HepG2 (cell line): ENCODE results near the gene CTSA. TPM values are rescaled to one million over a fixed set of nuclear protein-coding genes. Genes with fewer than 3 reads are reported as not detected.

ENCODE experiments used
- BCL6 ChIP-seq: IDR thresholded peaks from 2 replicates; pipeline ENCODE4 v1.6.1; 2016; ENCODE audit warnings: missing genetic modification reagents, missing compliant biosample characterization
- EHMT2 ChIP-seq: fragments of 200-600 bp; sonication (generic); IDR thresholded peaks from 2 replicates; pipeline ENCODE4 v1.7.0; 2017; ENCODE audit warnings: antibody characterized with exemption, low read depth, low read length, borderline replicate concordance
- FOSL2 ChIP-seq: sonication (generic); formaldehyde crosslinking; IDR thresholded peaks from 2 replicates; pipeline ENCODE4 v1.4.0; 2020; ENCODE audit warnings: missing genetic modification reagents
- HES4 ChIP-seq: sonication (generic); formaldehyde crosslinking; IDR thresholded peaks from 2 replicates; pipeline ENCODE4 v1.9.0; 2021; ENCODE audit warnings: mild to moderate bottlenecking, missing genetic modification reagents, borderline replicate concordance
- HOXA7 ChIP-seq: sonication (generic); formaldehyde crosslinking; IDR thresholded peaks from 2 replicates; pipeline ENCODE4 v1.8.1; 2022; ENCODE audit warnings: mild to moderate bottlenecking, missing genetic modification reagents, moderate library complexity
- IKZF1 ChIP-seq: fragments of 450-650 bp; IDR thresholded peaks from 2 replicates; pipeline ENCODE4 v1.7.1; 2016
- KAT8 ChIP-seq: IDR thresholded peaks from 2 replicates; pipeline ENCODE4 v1.6.1; 2016; ENCODE audit warnings: missing genetic modification reagents, missing compliant biosample characterization
- KLF15 ChIP-seq: sonication (generic); formaldehyde crosslinking; IDR thresholded peaks from 2 replicates; pipeline ENCODE4 v1.8.1; 2023; ENCODE audit warnings: borderline replicate concordance, mild to moderate bottlenecking, inconsistent platforms, missing genetic modification reagents, mixed read lengths
- MTF1 ChIP-seq: sonication (generic); formaldehyde crosslinking; IDR thresholded peaks from 2 replicates; pipeline ENCODE4 v1.5.0; 2020; ENCODE audit warnings: missing genetic modification reagents
- NFE2L1 ChIP-seq: sonication (generic); formaldehyde crosslinking; IDR thresholded peaks from 2 replicates; pipeline ENCODE4 v1.4.0; 2020; ENCODE audit warnings: missing genetic modification reagents, mild to moderate bottlenecking, borderline replicate concordance
- SRSF9 ChIP-seq: fragments of 200-400 bp; formaldehyde crosslinking; IDR thresholded peaks from 2 replicates; pipeline ENCODE4 v1.6.1; 2018; ENCODE audit warnings: borderline replicate concordance, mild to moderate bottlenecking, low read depth, low read length; ENCODE audit not compliant: insufficient read depth, poor library complexity, severe bottlenecking
- U2AF2 ChIP-seq: fragments of 200-400 bp; formaldehyde crosslinking; IDR thresholded peaks from 2 replicates; pipeline ENCODE4 v1.6.1; 2017; ENCODE audit warnings: low read depth, mild to moderate bottlenecking, low read length
- ZBTB21 ChIP-seq: sonication (generic); formaldehyde crosslinking; IDR thresholded peaks from 2 replicates; pipeline ENCODE4 v1.4.0; 2020; ENCODE audit warnings: missing genetic modification reagents
- ZNF124 ChIP-seq: sonication (generic); formaldehyde crosslinking; IDR thresholded peaks from 2 replicates; pipeline ENCODE4 v1.4.0; 2020; ENCODE audit warnings: missing genetic modification reagents
- ZNF709 ChIP-seq: sonication (generic); formaldehyde crosslinking; IDR thresholded peaks from 2 replicates; pipeline ENCODE4 v1.5.0; 2020; ENCODE audit warnings: mild to moderate bottlenecking, missing genetic modification reagents
- ZNF816 ChIP-seq: sonication (generic); formaldehyde crosslinking; IDR thresholded peaks from 2 replicates; pipeline ENCODE4 v1.8.0; 2022; ENCODE audit warnings: missing genetic modification reagents, mild to moderate bottlenecking, borderline replicate concordance
- ZNF891 ChIP-seq: sonication (generic); formaldehyde crosslinking; IDR thresholded peaks from 2 replicates; pipeline ENCODE4 v1.5.0; 2020; ENCODE audit warnings: mild to moderate bottlenecking, missing genetic modification reagents
- polyA plus RNA-seq, 8 experiments: library from polyadenylated mRNA; depleted of rRNA in 3 of 8; stranded (reverse) in 7 of 8; unstranded in 1 of 8; fragments of >200 nt; fragmentation: Illumina TruSeq in 4 of 8; extraction: Trizol in 4 of 8; gene quantifications; 2 replicates each; pipeline versions ENCODE4 v1.2.1 to v1.2.3, GENCODE V29; 2011 to 2016; ENCODE audit warnings: low read depth in 4 of 8, missing spikeins in 1 of 8, mixed read lengths in 1 of 8; ENCODE audit not compliant: insufficient read depth in 1 of 8
- total RNA-seq, 5 experiments: library from RNA; depleted of rRNA; stranded (reverse); fragments of >200 nt; fragmentation: Illumina TruSeq; extraction: Trizol; gene quantifications; 2 replicates each; pipeline ENCODE4 v1.2.3, GENCODE V29; 2016; ENCODE audit warnings: low read depth in 1 of 5
- TF ChIP-seq, protein P1 (sequence below): sonication (generic); formaldehyde crosslinking; IDR thresholded peaks from 2 replicates; pipeline ENCODE4 v1.8.1; 2022; ENCODE audit warnings: low read depth, mild to moderate bottlenecking, missing genetic modification reagents
- TF ChIP-seq, protein P2 (sequence below): sonication (generic); IDR thresholded peaks from 2 replicates; pipeline ENCODE4 v1.6.1; 2016; ENCODE audit warnings: low read depth, borderline replicate concordance
- TF ChIP-seq, protein P3 (sequence below): sonication (generic); formaldehyde crosslinking; IDR thresholded peaks from 2 replicates; pipeline ENCODE4 v1.4.0; 2020; ENCODE audit warnings: missing genetic modification reagents
- TF ChIP-seq, protein P4 (sequence below): sonication (generic); formaldehyde crosslinking; IDR thresholded peaks from 2 replicates; pipeline ENCODE4 v1.4.0; 2020; ENCODE audit warnings: missing genetic modification reagents
- TF ChIP-seq, protein P5 (sequence below): sonication (generic); formaldehyde crosslinking; IDR thresholded peaks from 2 replicates; pipeline ENCODE4 v1.4.0; 2020; ENCODE audit warnings: missing genetic modification reagents
- TF ChIP-seq, protein P6 (sequence below): sonication (generic); formaldehyde crosslinking; IDR thresholded peaks from 2 replicates; pipeline ENCODE4 v1.4.0; 2020; ENCODE audit warnings: missing genetic modification reagents; ENCODE audit errors: not compliant biosample characterization

Gene CTSA
- total and polyA plus RNA-seq, 2 of the 13 experiments (the other 11 are each of a cell fraction or from before 2014, with no cell fraction given): 202 to 231 TPM

DNA sequence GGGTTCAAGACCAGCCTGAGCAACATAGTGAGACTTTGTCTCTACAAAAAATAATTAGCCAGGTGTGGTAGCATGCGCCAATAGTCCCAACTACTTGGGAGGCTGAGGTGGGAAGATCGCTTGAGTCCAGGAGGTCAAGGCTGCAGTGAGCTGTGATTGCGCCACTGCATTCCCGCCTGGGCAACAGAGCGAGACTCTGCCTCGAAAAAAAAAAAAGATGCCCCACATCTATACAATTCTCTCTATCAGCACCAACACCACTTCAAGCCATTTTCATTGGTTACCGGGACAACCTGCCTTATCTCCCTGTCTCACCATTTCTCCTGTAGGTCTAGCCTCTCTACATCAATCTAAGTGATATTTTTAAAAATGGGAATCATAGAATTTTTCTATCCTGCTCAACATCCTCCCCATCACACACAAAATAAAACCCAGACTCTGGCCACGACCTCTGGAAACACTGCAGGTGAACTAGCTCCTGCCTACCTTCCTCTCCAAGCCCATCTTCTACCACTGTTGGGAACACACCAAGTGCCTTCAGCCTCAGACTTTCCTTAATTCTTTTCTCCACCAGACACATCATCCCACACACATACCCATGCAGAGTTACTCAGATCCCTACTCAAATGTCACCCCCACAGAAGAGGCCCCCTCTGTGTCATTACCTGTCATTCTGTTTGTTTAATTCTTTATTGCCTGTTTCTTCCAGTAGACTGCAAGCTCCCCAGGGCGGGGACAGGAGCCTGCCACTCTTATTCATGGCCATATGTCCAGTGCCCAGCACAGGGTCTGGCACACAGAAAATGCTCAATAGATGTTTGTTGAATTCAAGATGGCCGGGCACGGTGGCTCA, 30.4 kb downstream of the CTSA start (continued):
- no peak for TF ChIP-seq ZNF816 (CRISPR knock-in tag)
- no peak for TF ChIP-seq MTF1
- TF ChIP-seq BCL6: peak; percentile 17; the same call in 1 of the 2 replicates
- TF ChIP-seq, protein P1, sequence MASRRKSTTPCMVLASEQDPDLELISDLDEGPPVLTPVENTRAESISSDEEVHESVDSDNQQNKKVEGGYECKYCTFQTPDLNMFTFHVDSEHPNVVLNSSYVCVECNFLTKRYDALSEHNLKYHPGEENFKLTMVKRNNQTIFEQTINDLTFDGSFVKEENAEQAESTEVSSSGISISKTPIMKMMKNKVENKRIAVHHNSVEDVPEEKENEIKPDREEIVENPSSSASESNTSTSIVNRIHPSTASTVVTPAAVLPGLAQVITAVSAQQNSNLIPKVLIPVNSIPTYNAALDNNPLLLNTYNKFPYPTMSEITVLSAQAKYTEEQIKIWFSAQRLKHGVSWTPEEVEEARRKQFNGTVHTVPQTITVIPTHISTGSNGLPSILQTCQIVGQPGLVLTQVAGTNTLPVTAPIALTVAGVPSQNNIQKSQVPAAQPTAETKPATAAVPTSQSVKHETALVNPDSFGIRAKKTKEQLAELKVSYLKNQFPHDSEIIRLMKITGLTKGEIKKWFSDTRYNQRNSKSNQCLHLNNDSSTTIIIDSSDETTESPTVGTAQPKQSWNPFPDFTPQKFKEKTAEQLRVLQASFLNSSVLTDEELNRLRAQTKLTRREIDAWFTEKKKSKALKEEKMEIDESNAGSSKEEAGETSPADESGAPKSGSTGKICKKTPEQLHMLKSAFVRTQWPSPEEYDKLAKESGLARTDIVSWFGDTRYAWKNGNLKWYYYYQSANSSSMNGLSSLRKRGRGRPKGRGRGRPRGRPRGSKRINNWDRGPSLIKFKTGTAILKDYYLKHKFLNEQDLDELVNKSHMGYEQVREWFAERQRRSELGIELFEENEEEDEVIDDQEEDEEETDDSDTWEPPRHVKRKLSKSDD: no peak; the same call in 1 of the 2 replicates
- no peak for TF ChIP-seq IKZF1
- TF ChIP-seq, protein P2, sequence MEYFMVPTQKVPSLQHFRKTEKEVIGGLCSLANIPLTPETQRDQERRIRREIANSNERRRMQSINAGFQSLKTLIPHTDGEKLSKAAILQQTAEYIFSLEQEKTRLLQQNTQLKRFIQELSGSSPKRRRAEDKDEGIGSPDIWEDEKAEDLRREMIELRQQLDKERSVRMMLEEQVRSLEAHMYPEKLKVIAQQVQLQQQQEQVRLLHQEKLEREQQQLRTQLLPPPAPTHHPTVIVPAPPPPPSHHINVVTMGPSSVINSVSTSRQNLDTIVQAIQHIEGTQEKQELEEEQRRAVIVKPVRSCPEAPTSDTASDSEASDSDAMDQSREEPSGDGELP: no peak
- TF ChIP-seq ZBTB21: no peak
- TF ChIP-seq, protein P3, sequence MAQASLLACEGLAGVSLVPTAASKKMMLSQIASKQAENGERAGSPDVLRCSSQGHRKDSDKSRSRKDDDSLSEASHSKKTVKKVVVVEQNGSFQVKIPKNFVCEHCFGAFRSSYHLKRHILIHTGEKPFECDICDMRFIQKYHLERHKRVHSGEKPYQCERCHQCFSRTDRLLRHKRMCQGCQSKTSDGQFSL: no peak
- TF ChIP-seq, protein P4, sequence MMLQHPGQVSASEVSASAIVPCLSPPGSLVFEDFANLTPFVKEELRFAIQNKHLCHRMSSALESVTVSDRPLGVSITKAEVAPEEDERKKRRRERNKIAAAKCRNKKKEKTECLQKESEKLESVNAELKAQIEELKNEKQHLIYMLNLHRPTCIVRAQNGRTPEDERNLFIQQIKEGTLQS (CRISPR knock-in tag): no peak
- no peak for TF ChIP-seq HES4 (CRISPR knock-in tag)
- no peak for TF ChIP-seq U2AF2
- TF ChIP-seq, protein P5, sequence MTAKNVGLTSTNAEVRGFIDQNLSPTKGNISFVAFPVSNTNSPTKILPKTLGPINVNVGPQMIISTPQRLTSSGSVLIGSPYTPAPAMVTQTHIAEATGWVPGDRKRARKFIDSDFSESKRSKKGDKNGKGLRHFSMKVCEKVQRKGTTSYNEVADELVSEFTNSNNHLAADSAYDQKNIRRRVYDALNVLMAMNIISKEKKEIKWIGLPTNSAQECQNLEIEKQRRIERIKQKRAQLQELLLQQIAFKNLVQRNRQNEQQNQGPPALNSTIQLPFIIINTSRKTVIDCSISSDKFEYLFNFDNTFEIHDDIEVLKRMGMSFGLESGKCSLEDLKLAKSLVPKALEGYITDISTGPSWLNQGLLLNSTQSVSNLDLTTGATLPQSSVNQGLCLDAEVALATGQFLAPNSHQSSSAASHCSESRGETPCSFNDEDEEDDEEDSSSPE (CRISPR knock-in tag): 0 out of 2 replicates have a peak, but pooled peaks have one; percentile 44
- 0 out of 2 replicates have a peak, but pooled peaks have one; percentile 5 for TF ChIP-seq ZNF124 (CRISPR knock-in tag)
- no peak for TF ChIP-seq HOXA7 (CRISPR knock-in tag)
- no peak for TF ChIP-seq KLF15 (CRISPR knock-in tag)
- no peak for TF ChIP-seq SRSF9
- TF ChIP-seq KAT8: peak; percentile 35; the same call in 1 of the 2 replicates
- TF ChIP-seq EHMT2: no peak
- TF ChIP-seq ZNF891 (CRISPR knock-in tag): no peak
- TF ChIP-seq, protein P6, sequence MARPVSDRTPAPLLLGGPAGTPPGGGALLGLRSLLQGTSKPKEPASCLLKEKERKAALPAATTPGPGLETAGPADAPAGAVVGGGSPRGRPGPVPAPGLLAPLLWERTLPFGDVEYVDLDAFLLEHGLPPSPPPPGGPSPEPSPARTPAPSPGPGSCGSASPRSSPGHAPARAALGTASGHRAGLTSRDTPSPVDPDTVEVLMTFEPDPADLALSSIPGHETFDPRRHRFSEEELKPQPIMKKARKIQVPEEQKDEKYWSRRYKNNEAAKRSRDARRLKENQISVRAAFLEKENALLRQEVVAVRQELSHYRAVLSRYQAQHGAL: no peak
- TF ChIP-seq NFE2L1 (CRISPR knock-in tag): no peak
- 0 out of 2 replicates have a peak, but pooled peaks have one; percentile 28 for TF ChIP-seq ZNF709
- TF ChIP-seq FOSL2 (CRISPR knock-in tag): 0 out of 2 replicates have a peak, but pooled peaks have one; percentile 27
